ENCODE results near the gene ITPR2.
A peak's percentile ranks its signal among the peaks of the same experiment; 100 is the strongest.
"Not testable (repeated sequence)": the region's sequence is repeated elsewhere in the genome, so short reads cannot be mapped to it uniquely, and the experiment has no call there.

The ITPR2 gene

GRCh38 chr12:26755362-26755761, 77.6 kb downstream of the ITPR2 start:
- DNase-seq (ENCODE audit: low read depth in 2 of 2): not testable (repeated sequence)

- DNase-seq (ENCODE audit: low read depth in 2 of 2): no peak
These were observed 78.8 kb downstream of the ITPR2 start for GRCh38 chr12:26754148-26754547.

GRCh38 chr12:26751179-26751578, 81.8 kb downstream of the ITPR2 start:
- no peak for DNase-seq (ENCODE audit: low read depth in 2 of 2)

GRCh38 chr12:26750531-26751175, 82.3 kb downstream of the ITPR2 start:
- DNase-seq (ENCODE audit: low read depth in 2 of 2): no peak

GRCh38 chr12:26749781-26750180, 83.2 kb downstream of the ITPR2 start:
- DNase-seq (ENCODE audit: low read depth in 2 of 2): no peak

GRCh38 chr12:26748741-26749431, 84.1 kb downstream of the ITPR2 start:
- peak; percentile 35 to 38 for DNase-seq (ENCODE audit: low read depth in 2 of 2)

- DNase-seq (ENCODE audit: low read depth in 2 of 2): no peak
These were observed 84.6 kb downstream of the ITPR2 start for GRCh38 chr12:26748412-26748740.

- peak; percentile 52 to 60 for DNase-seq (ENCODE audit: low read depth in 2 of 2)
These were observed 86.8 kb downstream of the ITPR2 start for GRCh38 chr12:26746121-26746714.

GRCh38 chr12:26744697-26745440, 88.1 kb downstream of the ITPR2 start:
- no peak for DNase-seq (ENCODE audit: low read depth in 2 of 2)

- DNase-seq (ENCODE audit: low read depth in 2 of 2): no peak
These were observed 88.9 kb downstream of the ITPR2 start for GRCh38 chr12:26744042-26744626.

- DNase-seq (ENCODE audit: low read depth in 2 of 2): no peak
These were observed 91.3 kb downstream of the ITPR2 start for GRCh38 chr12:26741584-26742227.

- no peak for DNase-seq (ENCODE audit: low read depth in 2 of 2)
These were observed 92.0 kb downstream of the ITPR2 start for GRCh38 chr12:26740991-26741390.

GRCh38 chr12:26740348-26740747, 92.6 kb downstream of the ITPR2 start:
- DNase-seq (ENCODE audit: low read depth in 2 of 2): no peak

GRCh38 chr12:26737487-26738030, 95.4 kb downstream of the ITPR2 start:
- DNase-seq (ENCODE audit: low read depth in 2 of 2): no peak

GRCh38 chr12:26736563-26737486, 96.2 kb downstream of the ITPR2 start:
- DNase-seq (ENCODE audit: low read depth in 2 of 2): no peak

- DNase-seq (ENCODE audit: low read depth in 2 of 2): no peak
These were observed 97.8 kb downstream of the ITPR2 start for GRCh38 chr12:26735249-26735639.

- DNase-seq (ENCODE audit: low read depth in 2 of 2): no peak
These were observed 98.3 kb downstream of the ITPR2 start for GRCh38 chr12:26734510-26735248.

- no peak for DNase-seq (ENCODE audit: low read depth in 2 of 2)
These were observed 100.7 kb downstream of the ITPR2 start for GRCh38 chr12:26732005-26732908.
